Measurements from ENCODE around the gene EPHA8. TPM values are rescaled to one million over a fixed set of nuclear protein-coding genes. Genes with fewer than 3 reads are reported as not detected.

EPHA8 gene
- polyA plus RNA-seq, 1 donor from 2014 or later = not detected

DNA sequence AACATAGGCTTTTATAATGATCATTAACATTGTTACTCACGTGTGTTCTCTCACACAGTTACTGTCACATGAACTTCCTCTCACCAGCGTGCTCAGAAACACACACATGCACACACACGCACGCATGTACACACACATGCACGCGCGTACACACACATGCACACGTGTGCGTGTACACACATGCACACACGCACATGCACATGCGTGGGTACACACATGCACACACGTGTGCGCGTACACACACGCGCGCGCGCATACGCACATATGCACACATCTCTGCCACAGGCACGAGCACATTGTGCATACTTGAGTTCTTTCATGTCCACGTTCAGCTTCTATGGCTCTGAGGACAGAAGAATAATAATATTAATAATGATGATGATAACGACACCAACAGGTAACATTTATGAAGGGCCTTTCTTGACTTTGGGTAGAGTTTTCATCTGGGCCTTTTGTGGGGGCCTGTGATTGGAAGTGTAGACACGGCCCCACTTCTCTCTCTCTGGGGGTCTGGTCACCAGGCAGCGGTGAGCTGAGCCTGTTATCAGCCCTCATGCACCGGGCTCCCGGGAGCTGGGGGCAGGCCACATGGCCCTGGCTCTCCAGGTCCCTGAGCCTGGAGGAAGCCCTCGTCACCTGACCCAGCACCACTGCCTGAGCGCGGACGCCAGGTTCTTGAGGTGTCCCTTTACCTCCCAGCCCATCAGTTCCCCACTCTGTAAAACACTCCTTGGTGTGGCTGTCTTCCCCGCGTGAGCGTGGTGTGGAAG, 7.0 kb downstream of the EPHA8 start:
- Mint-ChIP-seq H3K27ac (no peak overlapping the region), H3K4me3 (no peak overlapping the region), H3K36me3 (no peaks in the 10 kb centered on the region), H3K9me3 (no peaks in the 10 kb centered on the region), H3K4me1 (no peaks in the 10 kb centered on the region), H3K27me3 (peaks cover 3% of the 10 kb centered on the region)

DNA sequence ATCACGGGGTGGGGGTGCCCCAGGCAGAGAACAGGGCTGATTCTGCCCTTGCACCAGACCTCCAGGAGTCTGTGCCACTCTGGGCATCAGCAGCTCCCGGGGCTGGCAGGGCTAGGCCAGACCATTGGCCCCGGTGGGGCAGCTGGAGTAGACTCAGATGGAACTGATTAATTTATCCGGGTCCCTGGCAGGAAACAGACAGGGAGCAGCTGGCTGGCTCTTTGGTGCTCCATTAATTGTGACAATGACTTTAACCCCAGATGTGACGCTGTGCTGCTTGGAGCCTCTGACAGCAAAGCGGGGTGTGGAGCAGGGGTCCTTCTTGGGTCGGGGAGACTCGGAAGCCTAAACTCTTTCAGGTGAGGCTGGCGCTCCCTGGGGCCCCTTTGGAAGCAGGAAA, 9.5 kb downstream of the EPHA8 start:
- H3K4me1 Mint-ChIP-seq = no peaks in the 10 kb centered on the region
- no peak overlapping the region for H3K27ac Mint-ChIP-seq
- no peak overlapping the region for H3K4me3 Mint-ChIP-seq
- peaks cover 3% of the 10 kb centered on the region for H3K27me3 Mint-ChIP-seq
- no peaks in the 10 kb centered on the region for H3K36me3 Mint-ChIP-seq
- H3K9me3 Mint-ChIP-seq = peaks cover 0 to 3% (median 0%) of the 10 kb centered on the region in 3 donors

DNA sequence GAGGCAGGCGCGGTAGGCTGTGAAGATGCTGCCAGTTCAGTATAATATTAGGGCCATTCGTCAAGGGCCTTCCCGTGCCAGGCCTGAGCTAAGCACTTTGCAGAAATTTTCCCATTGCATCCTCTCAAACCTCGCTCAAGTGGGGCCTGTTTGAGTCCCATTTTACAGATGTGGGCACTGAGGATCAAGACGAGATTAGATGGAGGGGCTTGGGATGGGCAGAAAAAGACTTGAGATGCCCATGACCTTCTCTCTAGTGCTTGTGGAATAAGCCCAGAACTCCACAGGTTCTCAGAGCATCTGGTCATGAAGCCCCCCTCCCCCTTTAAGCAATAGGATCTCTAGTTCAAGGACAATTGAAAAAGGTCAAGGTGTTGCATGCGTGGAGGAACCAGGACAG, 9.9 kb downstream of the EPHA8 start:
- Mint-ChIP-seq H3K9me3 (peaks cover 0 to 3% (median 0%) of the 10 kb centered on the region in 3 donors), H3K4me3 (no peak overlapping the region), H3K27me3 (peaks cover 3% of the 10 kb centered on the region), H3K27ac (no peak overlapping the region), H3K4me1 (no peaks in the 10 kb centered on the region), H3K36me3 (no peaks in the 10 kb centered on the region)

- Mint-ChIP-seq H3K27ac (no peak overlapping the region), H3K9me3 (peaks cover 1 to 3% (median 3%) of the 10 kb centered on the region in 3 donors), H3K4me3 (peak overlapping the region in 1 of 4 donors; percentile 17), H3K4me1 (peaks cover 0 to 2% (median 0%) of the 10 kb centered on the region in 3 donors), H3K36me3 (no peaks in the 10 kb centered on the region), H3K27me3 (peaks cover 3% of the 10 kb centered on the region)
Measured at GRCh38 chr1:22575532-22576149, 12.4 kb downstream of the EPHA8 start.

- Mint-ChIP-seq H3K27ac (no peak overlapping the region), H3K36me3 (no peaks in the 10 kb centered on the region), H3K9me3 (peaks cover 1 to 3% (median 3%) of the 10 kb centered on the region in 3 donors), H3K4me3 (no peak overlapping the region), H3K4me1 (peaks cover 0 to 2% (median 0%) of the 10 kb centered on the region in 3 donors), H3K27me3 (peaks cover 3% of the 10 kb centered on the region)
Measured at GRCh38 chr1:22576150-22576544, 12.9 kb downstream of the EPHA8 start.

DNA sequence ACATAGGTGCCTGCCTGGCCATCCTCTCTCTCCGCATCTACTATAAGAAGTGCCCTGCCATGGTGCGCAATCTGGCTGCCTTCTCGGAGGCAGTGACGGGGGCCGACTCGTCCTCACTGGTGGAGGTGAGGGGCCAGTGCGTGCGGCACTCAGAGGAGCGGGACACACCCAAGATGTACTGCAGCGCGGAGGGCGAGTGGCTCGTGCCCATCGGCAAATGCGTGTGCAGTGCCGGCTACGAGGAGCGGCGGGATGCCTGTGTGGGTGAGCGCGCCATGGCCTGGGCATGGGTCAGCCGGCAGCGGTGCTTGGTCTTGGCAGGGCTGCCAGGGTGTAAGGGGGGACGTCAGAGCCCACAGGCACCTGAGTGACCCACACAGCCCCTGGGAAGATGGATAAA, 13.3 kb downstream of the EPHA8 start:
- no peaks in the 10 kb centered on the region for H3K36me3 Mint-ChIP-seq
- H3K27me3 Mint-ChIP-seq = peaks cover 3% of the 10 kb centered on the region
- H3K4me3 Mint-ChIP-seq = no peak overlapping the region
- H3K27ac Mint-ChIP-seq = no peak overlapping the region
- H3K9me3 Mint-ChIP-seq = peaks cover 1 to 3% (median 3%) of the 10 kb centered on the region in 3 donors
- H3K4me1 Mint-ChIP-seq = peaks cover 0 to 2% (median 0%) of the 10 kb centered on the region in 3 donors

DNA sequence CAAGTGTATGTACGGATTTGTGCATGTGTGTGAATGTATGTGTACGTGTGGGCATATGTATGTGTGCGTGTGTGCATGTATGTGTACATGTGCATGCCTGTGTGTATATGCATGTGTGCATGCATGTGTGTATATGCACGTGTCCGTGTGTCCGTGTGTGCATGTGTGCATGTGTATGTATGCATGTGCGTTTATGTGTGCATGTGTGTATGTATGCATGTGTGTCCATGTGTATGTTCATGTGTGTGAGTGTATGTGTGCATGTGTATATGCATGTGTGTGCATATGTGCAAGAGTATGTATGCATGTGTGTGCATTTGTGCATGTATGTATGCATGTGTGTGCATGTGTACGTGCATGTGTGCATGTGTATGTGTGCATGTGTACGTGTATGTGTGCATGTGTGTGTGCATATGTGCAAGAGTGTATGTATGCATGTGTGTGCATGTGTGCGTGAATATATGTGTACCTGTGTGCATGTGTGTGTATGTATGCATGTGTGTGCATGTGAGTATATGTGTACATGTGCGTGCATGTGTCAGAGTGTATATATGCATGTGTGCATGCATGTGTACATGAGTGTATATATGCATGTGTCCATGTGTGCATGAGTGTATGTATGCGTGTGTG, 15.6 kb downstream of the EPHA8 start:
- Mint-ChIP-seq H3K27me3 (no peaks in the 10 kb centered on the region), H3K9me3 (peaks cover 1 to 3% (median 3%) of the 10 kb centered on the region in 3 donors)

GRCh38 chr1:22579541-22580155, 16.4 kb downstream of the EPHA8 start:
- Mint-ChIP-seq H3K27ac (no peak overlapping the region), H3K4me1 (peaks cover 0 to 2% (median 0%) of the 10 kb centered on the region in 3 donors), H3K9me3 (peaks cover 1 to 3% (median 3%) of the 10 kb centered on the region in 3 donors), H3K27me3 (no peaks in the 10 kb centered on the region), H3K36me3 (no peaks in the 10 kb centered on the region), H3K4me3 (no peak overlapping the region)

More for the DNA sequence above, 15.6 kb downstream of the EPHA8 start:
- Mint-ChIP-seq H3K27ac (no peak overlapping the region), H3K4me1 (peaks cover 0 to 2% (median 0%) of the 10 kb centered on the region in 3 donors), H3K36me3 (no peaks in the 10 kb centered on the region), H3K4me3 (no peak overlapping the region)

GRCh38 chr1:22582661-22583635, 19.7 kb downstream of the EPHA8 start:
- Mint-ChIP-seq H3K27ac (no peak overlapping the region), H3K36me3 (no peaks in the 10 kb centered on the region), H3K9me3 (peaks cover 0 to 3% (median 1%) of the 10 kb centered on the region in 3 donors), H3K4me3 (no peak overlapping the region), H3K27me3 (no peaks in the 10 kb centered on the region), H3K4me1 (peaks cover 0 to 2% (median 0%) of the 10 kb centered on the region in 3 donors)

DNA sequence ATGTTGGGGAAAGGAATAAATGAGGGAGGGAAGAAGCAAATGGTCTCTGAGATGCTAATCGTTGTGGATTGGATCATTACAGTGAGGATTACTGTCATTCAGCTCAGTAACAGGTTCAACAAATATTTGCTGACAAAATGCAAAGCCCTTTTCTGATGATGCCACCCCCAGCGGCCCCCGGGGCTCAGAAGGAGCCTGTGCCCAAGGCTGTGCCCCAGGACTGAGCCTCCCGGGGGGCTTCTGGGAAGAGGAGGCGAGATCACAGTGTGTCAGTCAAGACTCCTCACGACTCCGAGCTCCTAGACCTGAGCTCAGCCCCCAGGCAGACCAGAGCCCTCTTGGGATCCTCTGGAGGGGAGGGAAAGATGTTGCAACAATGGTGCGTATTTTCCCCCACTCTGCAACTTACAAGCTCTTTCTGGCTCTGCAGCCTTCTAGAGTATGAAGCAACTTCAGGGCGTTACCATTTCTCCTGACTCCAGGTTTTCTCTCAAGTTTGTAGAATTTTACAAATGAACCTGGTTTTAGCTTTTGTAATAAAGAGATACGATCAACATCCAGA, 20.8 kb downstream of the EPHA8 start:
- no peaks in the 10 kb centered on the region for H3K36me3 Mint-ChIP-seq
- peaks cover 0 to 2% (median 0%) of the 10 kb centered on the region in 3 donors for H3K4me1 Mint-ChIP-seq
- H3K4me3 Mint-ChIP-seq = no peak overlapping the region
- H3K9me3 Mint-ChIP-seq = no peaks in the 10 kb centered on the region
- no peak overlapping the region for H3K27ac Mint-ChIP-seq
- no peaks in the 10 kb centered on the region for H3K27me3 Mint-ChIP-seq

DNA sequence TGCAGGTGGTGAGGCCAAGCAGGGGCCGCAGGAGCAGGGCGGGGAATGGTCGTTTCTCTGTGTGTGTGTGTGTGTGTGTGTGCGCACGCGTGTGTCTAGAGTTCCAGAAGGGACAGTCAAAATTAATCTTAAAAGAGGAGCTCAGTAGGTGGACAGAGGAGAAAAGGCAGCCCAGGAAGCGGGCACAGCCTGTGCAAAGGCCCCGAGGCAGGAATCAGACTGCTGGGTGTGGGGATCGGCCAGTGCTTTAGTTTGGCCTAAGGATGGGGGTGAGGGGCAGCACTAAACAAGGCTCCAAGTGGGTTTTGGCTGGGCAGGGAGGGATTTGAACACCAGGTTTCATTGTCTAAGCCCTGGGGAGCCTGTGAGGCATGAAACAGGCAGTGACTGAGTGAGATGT, 21.7 kb downstream of the EPHA8 start:
- H3K27ac Mint-ChIP-seq = no peak overlapping the region
- no peaks in the 10 kb centered on the region for H3K36me3 Mint-ChIP-seq
- H3K4me3 Mint-ChIP-seq = no peak overlapping the region
- no peaks in the 10 kb centered on the region for H3K9me3 Mint-ChIP-seq
- H3K4me1 Mint-ChIP-seq = peaks cover 0 to 2% (median 0%) of the 10 kb centered on the region in 3 donors
- H3K27me3 Mint-ChIP-seq = peaks cover 1% of the 10 kb centered on the region

DNA sequence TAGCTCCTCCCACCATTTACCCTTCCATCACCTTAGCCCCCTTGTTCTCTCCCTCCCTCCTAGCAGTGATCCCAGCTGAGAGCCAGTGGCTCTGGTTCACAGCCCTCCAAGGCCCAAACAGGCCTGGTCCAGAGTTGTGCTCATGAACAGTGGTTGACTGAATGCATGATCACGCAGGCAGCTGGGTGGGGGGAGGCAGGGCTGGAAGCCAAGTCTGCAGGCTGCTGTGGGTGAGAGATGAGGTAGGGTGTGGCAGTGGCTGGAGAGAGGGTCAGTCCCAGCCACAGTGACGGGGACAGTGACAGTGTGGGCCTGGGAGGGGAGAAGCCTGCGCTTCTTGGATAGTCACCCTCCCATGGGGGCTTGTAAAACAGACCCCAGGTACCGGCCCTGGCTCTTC, 22.2 kb downstream of the EPHA8 start:
- Mint-ChIP-seq H3K4me1 (no peaks in the 10 kb centered on the region), H3K36me3 (no peaks in the 10 kb centered on the region), H3K27ac (no peak overlapping the region), H3K9me3 (no peaks in the 10 kb centered on the region), H3K27me3 (peaks cover 6% of the 10 kb centered on the region), H3K4me3 (no peak overlapping the region)

GRCh38 chr1:22586356-22587130, 23.3 kb downstream of the EPHA8 start:
- H3K4me1 Mint-ChIP-seq = no peaks in the 10 kb centered on the region
- H3K9me3 Mint-ChIP-seq = no peaks in the 10 kb centered on the region
- H3K36me3 Mint-ChIP-seq = peaks cover 2% of the 10 kb centered on the region
- no peak overlapping the region for H3K27ac Mint-ChIP-seq
- H3K4me3 Mint-ChIP-seq = no peak overlapping the region
- peaks cover 8% of the 10 kb centered on the region for H3K27me3 Mint-ChIP-seq

Data from IgD-negative memory B cell (primary cell).